HepG2 (cell line): ENCODE results near the gene NFE2L1. TPM values are rescaled to one million over a fixed set of nuclear protein-coding genes. Genes with fewer than 3 reads are reported as not detected.
A peak's percentile ranks its signal among the peaks of the same experiment; 100 is the strongest.

Experiments
- DBP ChIP-seq: sonication (generic); formaldehyde crosslinking; IDR thresholded peaks from 2 replicates; pipeline ENCODE4 v1.4.0; 2020; ENCODE audit warnings: missing genetic modification reagents; ENCODE audit errors: not compliant biosample characterization
- DMTF1 ChIP-seq: sonication (generic); formaldehyde crosslinking; IDR thresholded peaks from 2 replicates; pipeline ENCODE4 v1.4.0; 2020; ENCODE audit warnings: mild to moderate bottlenecking, missing genetic modification reagents
- ELF1 ChIP-seq: sonication (generic); formaldehyde crosslinking; IDR thresholded peaks from 2 replicates; pipeline ENCODE4 v1.4.0; 2020; ENCODE audit warnings: missing genetic modification reagents
- FOXJ3 ChIP-seq: sonication (generic); formaldehyde crosslinking; IDR thresholded peaks from 2 replicates; pipeline ENCODE4 v1.4.0; 2020; ENCODE audit warnings: missing genetic modification reagents, mild to moderate bottlenecking, borderline replicate concordance
- GATAD2A ChIP-seq: IDR thresholded peaks from 2 replicates; pipeline ENCODE4 v1.6.1; 2016
- HMGXB4 ChIP-seq, 2 experiments: sonication (generic) in 1 of 2; formaldehyde crosslinking in 1 of 2; IDR thresholded peaks; 2 replicates each; pipeline versions ENCODE4 v1.4.0 to v1.6.1; 2018 to 2020; ENCODE audit warnings: missing genetic modification reagents in 2 of 2, borderline replicate concordance in 1 of 2, low read depth in 1 of 2, mild to moderate bottlenecking in 1 of 2, missing biosample characterization in 1 of 2
- KDM2A ChIP-seq: sonication (generic); formaldehyde crosslinking; IDR thresholded peaks from 2 replicates; pipeline ENCODE4 v1.4.0; 2020; ENCODE audit warnings: low read depth, missing genetic modification reagents, borderline replicate concordance
- NFKBIZ ChIP-seq: IDR thresholded peaks from 2 replicates; pipeline ENCODE4 v1.6.1; 2018; ENCODE audit warnings: missing genetic modification reagents, missing compliant biosample characterization
- PATZ1 ChIP-seq: sonication (generic); formaldehyde crosslinking; IDR thresholded peaks from 2 replicates; pipeline ENCODE4 v1.4.0; 2020; ENCODE audit warnings: missing genetic modification reagents
- RAD51 ChIP-seq: fragments of 450-650 bp; IDR thresholded peaks from 2 replicates; pipeline ENCODE4 v1.6.1; 2016; ENCODE audit warnings: borderline replicate concordance
- RARA ChIP-seq: IDR thresholded peaks from 2 replicates; pipeline ENCODE4 v1.6.1; 2016; ENCODE audit warnings: missing genetic modification reagents, missing compliant biosample characterization
- RXRB ChIP-seq: IDR thresholded peaks from 2 replicates; pipeline ENCODE4 v1.6.1; 2016; ENCODE audit warnings: borderline replicate concordance, missing genetic modification reagents, missing compliant biosample characterization
- ZNF18 ChIP-seq: sonication (generic); formaldehyde crosslinking; IDR thresholded peaks from 2 replicates; pipeline ENCODE4 v1.8.0; 2022; ENCODE audit warnings: mild to moderate bottlenecking, missing genetic modification reagents; ENCODE audit not compliant: insufficient replicate concordance
- ZNF24 ChIP-seq: fragments of 450-650 bp; IDR thresholded peaks from 2 replicates; pipeline ENCODE4 v1.6.1; 2017; ENCODE audit warnings: antibody characterized with exemption, mild to moderate bottlenecking
- ZNF281 ChIP-seq: sonication (generic); formaldehyde crosslinking; IDR thresholded peaks from 2 replicates; pipeline ENCODE4 v1.4.0; 2020; ENCODE audit warnings: missing genetic modification reagents, borderline replicate concordance
- ZNF766 ChIP-seq: sonication (generic); formaldehyde crosslinking; IDR thresholded peaks from 2 replicates; pipeline ENCODE4 v1.5.0; 2020; ENCODE audit warnings: missing genetic modification reagents, borderline replicate concordance
- polyA plus RNA-seq, 8 experiments: library from polyadenylated mRNA; depleted of rRNA in 3 of 8; stranded (reverse) in 7 of 8; unstranded in 1 of 8; fragments of >200 nt; fragmentation: Illumina TruSeq in 4 of 8; extraction: Trizol in 4 of 8; gene quantifications; 2 replicates each; pipeline versions ENCODE4 v1.2.1 to v1.2.3, GENCODE V29; 2011 to 2016; ENCODE audit warnings: low read depth in 4 of 8, missing spikeins in 1 of 8, mixed read lengths in 1 of 8; ENCODE audit not compliant: insufficient read depth in 1 of 8
- total RNA-seq, 5 experiments: library from RNA; depleted of rRNA; stranded (reverse); fragments of >200 nt; fragmentation: Illumina TruSeq; extraction: Trizol; gene quantifications; 2 replicates each; pipeline ENCODE4 v1.2.3, GENCODE V29; 2016; ENCODE audit warnings: low read depth in 1 of 5

Gene NFE2L1
- total and polyA plus RNA-seq, 2 of the 13 experiments (the other 11 are each of a cell fraction or from before 2014, with no cell fraction given): 67.0 to 234 TPM

GRCh38 chr17:48052956-48053757 lies 5.0 kb downstream of the NFE2L1 start (continued):
- TF ChIP-seq DMTF1 (CRISPR knock-in tag) (no peak), ELF1 (no peak), NFKBIZ (CRISPR knock-in tag) (no peak), ZNF18 (CRISPR knock-in tag) (no peak), PATZ1 (CRISPR knock-in tag) (0 out of 2 replicates have a peak, but pooled peaks have one; percentile 55), RXRB (CRISPR knock-in tag) (no peak), HMGXB4 (CRISPR knock-in tag; IDR thresholded peaks at IDR 0.05; ENCODE audit: borderline replicate concordance in 1 of 2, low read depth in 1 of 2) (peak in 1 of 2 experiments; percentile 54; a peak in 1 of 4 replicates), FOXJ3 (CRISPR knock-in tag) (no peak), GATAD2A (CRISPR knock-in tag) (peak; percentile 63), DBP (CRISPR knock-in tag) (no peak), KDM2A (CRISPR knock-in tag) (peak; percentile 33; the same call in 1 of the 2 replicates), ZNF24 (no peak), ZNF766 (CRISPR knock-in tag) (peak; percentile 26; the same call in 1 of the 2 replicates), RAD51 (no peak), ZNF281 (CRISPR knock-in tag) (peak; percentile 56; the same call in 1 of the 2 replicates), RARA (peak; percentile 46; the same call in 1 of the 2 replicates)
